NCI-H1694 (cell line): Measurements from ENCODE around the gene FTH1.
"Not testable (repeated sequence)": the region's sequence is repeated elsewhere in the genome, so short reads cannot be mapped to it uniquely, and the experiment has no call there.

ENCODE experiments used
- DNase-seq: peaks from one replicate; lab custom pipeline; 2025; lab: John Stamatoyannopoulos, UW

Gene FTH1

GRCh38 chr11:61967116-61967923 lies at the start of gene FTH1:
Gene FTH1 (minus strand): TSS chr11:61967634. CDS start chr11:61967425, 209 bp downstream.
- peak; percentile 14 for DNase-seq

GRCh38 chr11:62015615-62016014 lies 48.2 kb upstream of the FTH1 start:
- no peak for DNase-seq

GRCh38 chr11:62013537-62014476 lies 46.4 kb upstream of the FTH1 start:
- no peak for DNase-seq

- no peak for DNase-seq
These were observed 45.5 kb upstream of the FTH1 start for GRCh38 chr11:62012832-62013461.

- no peak for DNase-seq
These were observed 45.0 kb upstream of the FTH1 start for GRCh38 chr11:62012451-62012831.

- no peak for DNase-seq
These were observed 44.4 kb upstream of the FTH1 start for GRCh38 chr11:62011881-62012280.

- DNase-seq: no peak
These were observed 43.6 kb upstream of the FTH1 start for GRCh38 chr11:62010935-62011528.

GRCh38 chr11:62008193-62008592 lies 40.8 kb upstream of the FTH1 start:
- no peak for DNase-seq

- no peak for DNase-seq
These were observed 37.0 kb upstream of the FTH1 start for GRCh38 chr11:62004473-62004872.

- not testable (repeated sequence) for DNase-seq
These were observed 34.8 kb upstream of the FTH1 start for GRCh38 chr11:62002283-62002682.

- no peak for DNase-seq
These were observed 34.2 kb upstream of the FTH1 start for GRCh38 chr11:62001450-62002191.

- DNase-seq: no peak
These were observed 33.4 kb upstream of the FTH1 start for GRCh38 chr11:62000539-62001446.

GRCh38 chr11:61999141-61999975 lies 31.9 kb upstream of the FTH1 start:
- DNase-seq: no peak

- DNase-seq: no peak
These were observed 29.5 kb upstream of the FTH1 start for GRCh38 chr11:61996933-61997332.

- no peak for DNase-seq
These were observed 27.5 kb upstream of the FTH1 start for GRCh38 chr11:61994981-61995380.

GRCh38 chr11:61985869-61986268 lies 18.4 kb upstream of the FTH1 start:
- no peak for DNase-seq

- no peak for DNase-seq
These were observed 16.0 kb upstream of the FTH1 start for GRCh38 chr11:61983419-61983818.

GRCh38 chr11:61980783-61981541 lies 13.5 kb upstream of the FTH1 start:
- DNase-seq: no peak
